Activated naive CD4-positive, alpha-beta T cell treated with anti-CD3 and anti-CD28 coated beads, Interleukin-2, amount 10 ng/mL, durations not matched to agents 7 days and 5 days (primary cell): ENCODE results near the gene SDCCAG8.

ENCODE experiments used
- CTCF ChIA-PET: fragments of 350-600 bp; sonication (Branson Sonifier 250); formaldehyde crosslinking; loops from one replicate; lab custom pipeline; 2021; ENCODE audit warnings: antibody characterized with exemption; lab: Charles Lee
- DNase-seq: peaks from one replicate; pipeline ENCODE4 v3.0.0-alpha.2; 2020
- H3K27ac Mint-ChIP-seq: one replicate; pipeline ENCODE4 v1.8.0; 2021; ENCODE audit warnings: mild to moderate bottlenecking, moderate library complexity, mixed read lengths
- H3K27me3 Mint-ChIP-seq: one replicate; pipeline ENCODE4 v1.8.0; 2021; ENCODE audit warnings: mild to moderate bottlenecking, mixed read lengths
- H3K36me3 Mint-ChIP-seq: one replicate; pipeline ENCODE4 v1.8.0; 2021; ENCODE audit warnings: mixed read lengths
- H3K4me1 Mint-ChIP-seq: one replicate; pipeline ENCODE4 v1.8.0; 2021; ENCODE audit warnings: mixed read lengths
- H3K4me3 Mint-ChIP-seq: one replicate; pipeline ENCODE4 v1.8.0; 2021; ENCODE audit warnings: mild to moderate bottlenecking, moderate library complexity, mixed read lengths
- H3K9me3 Mint-ChIP-seq: one replicate; pipeline ENCODE4 v1.8.0; 2021; ENCODE audit warnings: mixed read lengths

The SDCCAG8 gene

DNA sequence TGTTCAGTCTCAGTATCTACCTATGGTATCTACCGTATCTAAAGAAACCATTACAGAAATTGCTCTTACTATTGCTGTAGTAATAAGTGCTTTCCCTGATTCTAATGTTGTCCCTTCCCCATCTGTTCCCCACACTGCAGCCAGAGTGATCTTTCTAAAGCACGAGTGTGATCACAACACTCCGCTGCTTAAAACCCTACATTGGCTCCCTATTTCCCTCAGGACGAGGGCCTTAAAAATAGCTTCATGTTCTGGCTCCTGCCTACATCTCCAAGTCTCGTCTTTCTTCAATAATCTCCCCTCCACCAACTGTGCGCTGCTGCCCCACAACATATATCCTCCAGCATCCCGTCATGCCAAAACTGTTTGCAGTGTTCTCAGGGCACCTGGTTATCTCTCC lies 150.6 kb downstream of the SDCCAG8 start:
- peaks cover 6% of the 10 kb centered on the region for H3K4me1 Mint-ChIP-seq
- H3K27ac Mint-ChIP-seq, result no peak overlapping the region

DNA sequence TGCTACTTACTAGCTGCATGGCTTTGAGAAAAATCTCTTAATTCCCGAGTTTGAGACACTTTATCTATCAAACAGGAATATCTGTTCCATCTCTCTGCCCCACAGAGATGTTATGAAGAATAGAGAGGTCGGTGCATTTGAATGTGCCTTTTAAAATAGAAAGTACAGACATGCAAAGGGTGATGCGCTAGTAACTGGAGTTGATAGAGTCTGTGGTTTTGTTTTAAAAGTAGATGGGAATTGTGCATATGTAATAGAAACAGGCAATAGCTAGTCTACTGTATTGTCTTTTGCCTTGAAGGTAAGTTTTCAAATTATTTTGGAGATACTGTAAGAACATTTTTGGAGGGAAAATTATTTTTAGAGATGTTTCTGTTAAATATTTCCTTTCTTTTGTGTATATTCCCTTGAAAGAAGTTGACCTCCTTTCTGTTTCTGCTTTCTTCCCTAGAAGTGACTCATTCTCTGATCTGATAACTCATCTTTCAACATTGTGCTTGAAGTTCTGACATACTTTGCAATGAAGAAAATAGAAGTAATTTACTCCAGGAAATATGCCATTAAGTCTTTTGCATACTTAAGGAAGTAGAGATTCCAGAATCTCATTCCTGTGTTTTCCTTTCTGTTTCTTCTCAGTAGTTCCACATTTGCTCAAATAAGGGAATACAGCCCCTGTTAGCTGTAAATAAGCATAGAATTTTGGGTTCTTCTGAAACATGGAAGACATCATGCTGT lies 151.6 kb downstream of the SDCCAG8 start:
- H3K9me3 Mint-ChIP-seq, result no peaks in the 10 kb centered on the region
- CTCF ChIA-PET, result no interaction called here
- no peak for DNase-seq
- H3K4me3 Mint-ChIP-seq, result no peak overlapping the region
- no peaks in the 10 kb centered on the region for H3K27me3 Mint-ChIP-seq
- H3K36me3 Mint-ChIP-seq, result peaks cover 2% of the 10 kb centered on the region
- peaks cover 6% of the 10 kb centered on the region for H3K4me1 Mint-ChIP-seq
- no peak overlapping the region for H3K27ac Mint-ChIP-seq

More for the DNA sequence above, 150.6 kb downstream of the SDCCAG8 start:
- Mint-ChIP-seq H3K27me3 (no peaks in the 10 kb centered on the region), H3K36me3 (peaks cover 3% of the 10 kb centered on the region), H3K4me3 (no peak overlapping the region), H3K9me3 (no peaks in the 10 kb centered on the region)
- CTCF ChIA-PET, result no interaction called here
- DNase-seq, result no peak

DNA sequence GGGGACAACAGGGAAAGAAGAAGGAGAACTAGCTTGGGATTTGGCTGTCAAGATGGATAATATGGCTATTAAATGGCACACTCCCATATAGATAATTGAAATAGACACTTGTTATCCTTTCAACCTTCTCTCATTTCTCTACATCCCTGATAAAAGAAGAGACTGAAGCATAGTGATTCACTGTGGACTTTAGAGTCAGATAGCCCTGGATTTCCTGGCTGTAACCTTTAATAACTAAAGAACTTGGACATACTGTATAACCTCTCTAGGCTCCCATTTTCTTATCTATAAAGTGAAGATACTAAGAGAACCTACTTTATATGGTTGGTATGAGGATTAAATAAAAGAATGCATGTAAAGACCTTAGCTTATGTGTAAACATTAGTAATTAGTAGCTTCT lies 152.6 kb downstream of the SDCCAG8 start:
- H3K4me1 Mint-ChIP-seq, result peaks cover 6% of the 10 kb centered on the region
- CTCF ChIA-PET, result interaction anchor here (0.6 to 1.2 kb wide), 2 partner anchors 62 to 65 kb away, joined by 3 read pairs; no protein-coding TSS in a partner anchor
- H3K27me3 Mint-ChIP-seq, result no peaks in the 10 kb centered on the region
- no peak overlapping the region for H3K4me3 Mint-ChIP-seq
- no peak overlapping the region for H3K27ac Mint-ChIP-seq
- no peaks in the 10 kb centered on the region for H3K36me3 Mint-ChIP-seq
- DNase-seq, result no peak
- no peaks in the 10 kb centered on the region for H3K9me3 Mint-ChIP-seq

- DNase-seq, result no peak
- CTCF ChIA-PET, result interaction anchor here (0.9 to 2.4 kb wide), 5 partner anchors 12 to 72 kb away, joined by 3 to 11 read pairs (median 3); no protein-coding TSS in a partner anchor
- Mint-ChIP-seq H3K4me3 (no peak overlapping the region), H3K9me3 (no peaks in the 10 kb centered on the region), H3K36me3 (peaks cover 2% of the 10 kb centered on the region), H3K4me1 (peaks cover 13% of the 10 kb centered on the region), H3K27me3 (no peaks in the 10 kb centered on the region), H3K27ac (no peak overlapping the region)
Observed at GRCh38 chr1:243409284-243409683, 153.4 kb downstream of the SDCCAG8 start.

GRCh38 chr1:243411472-243411871 lies 155.6 kb downstream of the SDCCAG8 start:
- CTCF ChIA-PET, result interaction anchor here (2.4 kb wide), 1 partner anchor 68 kb away, joined by 11 read pairs; no protein-coding TSS in a partner anchor
- no peak overlapping the region for H3K4me3 Mint-ChIP-seq
- H3K27ac Mint-ChIP-seq, result no peak overlapping the region
- DNase-seq, result no peak
- peaks cover 5% of the 10 kb centered on the region for H3K36me3 Mint-ChIP-seq
- peaks cover 28% of the 10 kb centered on the region for H3K4me1 Mint-ChIP-seq
- no peaks in the 10 kb centered on the region for H3K9me3 Mint-ChIP-seq
- H3K27me3 Mint-ChIP-seq, result no peaks in the 10 kb centered on the region

DNA sequence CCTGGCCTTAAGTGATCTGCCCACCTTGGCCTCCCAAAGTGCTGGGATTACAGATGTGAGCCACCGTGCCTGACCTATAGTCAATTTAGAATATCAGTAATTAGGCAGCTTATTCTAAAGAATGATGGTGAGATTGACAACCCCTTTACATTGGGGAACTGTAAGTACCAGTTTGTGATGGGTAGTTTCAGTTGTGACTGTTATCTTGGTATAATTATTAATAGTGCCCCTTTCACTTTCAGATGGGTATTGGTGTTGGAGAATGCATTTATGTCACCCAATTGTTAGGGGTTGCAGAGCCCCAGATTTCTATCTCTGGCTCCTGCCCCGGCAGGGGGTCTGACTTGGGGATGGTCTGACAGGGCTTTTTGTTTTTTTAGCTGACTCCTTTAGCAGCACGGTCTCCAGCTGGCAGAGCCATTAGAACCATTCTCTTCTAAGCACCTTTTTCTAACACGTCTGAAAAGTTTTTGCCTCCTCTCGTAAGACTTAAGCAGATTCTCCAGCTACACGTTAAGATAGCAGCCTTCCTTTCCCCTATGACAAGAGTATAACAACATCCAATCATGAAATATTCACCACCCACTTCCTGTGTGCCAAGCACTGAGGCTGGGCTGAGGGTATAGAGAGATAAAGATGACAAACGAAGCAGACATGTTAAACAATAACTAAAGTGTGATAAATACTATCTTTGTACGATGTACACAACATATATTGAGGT lies 157.8 kb downstream of the SDCCAG8 start:
- Mint-ChIP-seq H3K4me3 (no peak overlapping the region), H3K27me3 (no peaks in the 10 kb centered on the region), H3K9me3 (no peaks in the 10 kb centered on the region), H3K27ac (peak overlapping the region; percentile 0), H3K4me1 (peaks cover 29% of the 10 kb centered on the region), H3K36me3 (peaks cover 14% of the 10 kb centered on the region)
- CTCF ChIA-PET, result no interaction called here
- no peak for DNase-seq

GRCh38 chr1:243414152-243414494 lies 158.3 kb downstream of the SDCCAG8 start:
- CTCF ChIA-PET, result no interaction called here
- Mint-ChIP-seq H3K4me1 (peaks cover 31% of the 10 kb centered on the region), H3K27me3 (no peaks in the 10 kb centered on the region), H3K27ac (peak overlapping the region; percentile 0), H3K4me3 (no peak overlapping the region), H3K9me3 (no peaks in the 10 kb centered on the region), H3K36me3 (peaks cover 15% of the 10 kb centered on the region)
- no peak for DNase-seq

- DNase-seq, result no peak
- H3K9me3 Mint-ChIP-seq, result no peaks in the 10 kb centered on the region
- H3K4me1 Mint-ChIP-seq, result peaks cover 44% of the 10 kb centered on the region
- H3K36me3 Mint-ChIP-seq, result peaks cover 20% of the 10 kb centered on the region
- H3K4me3 Mint-ChIP-seq, result no peak overlapping the region
- H3K27ac Mint-ChIP-seq, result peak overlapping the region; percentile 77
- CTCF ChIA-PET, result interaction anchor here (1.2 kb wide), 1 partner anchor 72 kb away, joined by 3 read pairs; no protein-coding TSS in a partner anchor
- no peaks in the 10 kb centered on the region for H3K27me3 Mint-ChIP-seq
Observed at GRCh38 chr1:243415663-243416408, 160.0 kb downstream of the SDCCAG8 start.

GRCh38 chr1:243416495-243416894 lies 160.7 kb downstream of the SDCCAG8 start:
- Mint-ChIP-seq H3K27me3 (no peaks in the 10 kb centered on the region), H3K27ac (peak overlapping the region; percentile 77), H3K4me3 (no peak overlapping the region), H3K9me3 (no peaks in the 10 kb centered on the region), H3K36me3 (peaks cover 20% of the 10 kb centered on the region), H3K4me1 (peaks cover 50% of the 10 kb centered on the region)
- CTCF ChIA-PET, result no interaction called here
- DNase-seq, result no peak

DNA sequence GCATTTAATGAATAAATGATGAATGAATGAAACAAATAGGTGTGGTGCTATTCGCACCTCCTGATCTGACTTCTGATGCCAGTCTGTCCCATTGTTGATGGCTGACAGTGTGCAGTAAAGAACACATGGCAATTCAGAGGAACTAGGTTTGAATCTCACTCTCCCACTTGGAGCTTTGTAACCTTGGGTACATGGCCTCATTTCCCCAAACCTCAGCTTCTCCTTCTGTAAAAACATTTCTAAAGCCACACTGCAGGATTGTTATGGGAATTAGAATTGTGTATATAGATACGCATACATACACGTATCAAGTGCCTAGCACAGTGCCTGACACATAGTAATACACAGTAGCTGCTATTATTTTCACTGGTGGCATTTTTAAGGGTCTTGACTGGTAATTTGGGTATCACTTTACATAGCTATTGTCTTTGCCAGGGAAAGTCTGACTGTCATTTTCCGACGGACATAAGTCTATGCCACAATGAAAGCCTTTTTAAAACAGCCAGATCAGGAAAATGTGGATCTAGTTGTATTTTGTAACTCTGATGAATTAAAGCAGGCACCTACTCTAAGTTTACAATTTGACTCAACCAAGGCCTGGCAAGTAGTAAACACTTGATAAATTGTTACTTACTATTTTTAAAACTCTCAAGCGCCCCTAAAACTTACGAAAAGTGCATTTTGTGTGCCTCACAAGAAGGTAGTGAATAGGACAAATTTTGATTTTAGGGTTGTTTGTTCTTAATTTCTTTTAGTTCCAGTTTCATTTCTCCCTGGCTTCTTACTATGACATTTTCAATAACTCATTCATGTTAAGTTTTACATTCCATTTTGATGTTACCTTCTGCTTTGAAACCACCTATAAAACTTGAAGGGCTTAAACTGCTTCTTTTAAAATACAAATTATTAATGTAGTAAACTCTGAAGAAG lies 164.4 kb downstream of the SDCCAG8 start:
- no peaks in the 10 kb centered on the region for H3K27me3 Mint-ChIP-seq
- H3K36me3 Mint-ChIP-seq, result peaks cover 18% of the 10 kb centered on the region
- H3K4me3 Mint-ChIP-seq, result no peak overlapping the region
- no peaks in the 10 kb centered on the region for H3K9me3 Mint-ChIP-seq
- peaks cover 47% of the 10 kb centered on the region for H3K4me1 Mint-ChIP-seq
- CTCF ChIA-PET, result interaction anchor here (1.7 kb wide), 1 partner anchor 10 kb away, joined by 8 read pairs; no protein-coding TSS in a partner anchor
- no peak for DNase-seq
- H3K27ac Mint-ChIP-seq, result peak overlapping the region; percentile 63

DNA sequence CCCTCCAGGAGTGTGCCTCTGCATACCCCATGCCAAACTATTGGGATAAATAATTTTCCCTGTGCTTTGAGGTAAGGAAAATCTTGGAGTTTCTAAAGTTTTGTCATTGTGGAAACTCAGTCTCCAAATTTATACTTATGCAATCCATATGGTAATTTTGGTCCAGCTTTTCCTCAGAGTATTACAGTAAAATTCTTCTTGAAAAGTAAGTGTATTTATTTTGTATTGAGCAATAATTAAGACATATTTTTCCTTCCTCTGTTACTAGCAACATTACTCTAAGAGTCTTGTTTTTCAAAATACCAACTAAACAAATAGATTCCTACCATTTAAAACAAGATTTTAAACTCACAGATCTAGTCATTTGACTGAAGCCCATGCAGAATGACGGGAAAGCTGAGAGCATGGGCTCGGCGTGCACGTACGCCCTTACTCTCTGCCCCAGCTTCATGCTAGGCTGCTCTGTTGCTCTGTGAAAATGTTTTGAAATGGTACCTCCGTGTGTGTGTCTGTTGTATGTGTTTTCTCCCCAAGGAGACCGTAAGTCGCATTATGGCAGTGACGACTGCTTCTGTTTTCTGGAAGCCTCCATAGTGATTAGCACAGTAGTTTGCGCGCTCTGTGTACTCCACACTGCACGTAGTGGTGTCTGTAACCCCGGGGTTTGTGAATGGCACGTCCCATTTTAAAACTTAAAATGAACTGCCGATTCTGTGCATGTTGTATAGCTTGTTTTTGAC lies 165.3 kb downstream of the SDCCAG8 start:
- Mint-ChIP-seq H3K9me3 (no peaks in the 10 kb centered on the region), H3K36me3 (peaks cover 19% of the 10 kb centered on the region), H3K27ac (peak overlapping the region; percentile 63), H3K4me1 (peaks cover 39% of the 10 kb centered on the region), H3K4me3 (peak overlapping the region; percentile 39), H3K27me3 (no peaks in the 10 kb centered on the region)
- CTCF ChIA-PET, result interaction anchor here (0.8 to 1.7 kb wide), 6 partner anchors 11 to 853 kb away, joined by 3 to 8 read pairs (median 3); no protein-coding TSS in a partner anchor
- no peak for DNase-seq

DNA sequence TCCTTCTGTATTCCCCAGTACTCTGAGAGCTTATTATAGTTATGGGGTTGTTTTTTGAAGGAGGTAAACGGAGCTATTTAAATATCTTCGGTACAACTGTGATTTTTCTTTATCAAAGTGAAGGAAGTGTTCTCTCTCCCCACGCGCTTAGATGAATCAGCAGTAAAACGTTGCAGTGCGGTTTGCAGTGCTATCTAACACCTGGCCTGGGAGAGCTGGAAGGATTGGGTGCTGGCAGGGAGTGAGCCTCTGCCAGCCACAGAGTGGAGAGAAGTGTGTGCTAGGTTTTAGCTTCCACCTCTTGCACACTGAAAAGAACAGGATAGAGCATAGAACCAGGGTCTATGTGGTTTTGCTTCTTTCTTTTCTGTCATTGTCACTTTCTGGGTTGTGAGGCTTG lies 165.9 kb downstream of the SDCCAG8 start:
- Mint-ChIP-seq H3K27ac (peak overlapping the region; percentile 62), H3K4me1 (peaks cover 33% of the 10 kb centered on the region), H3K9me3 (no peaks in the 10 kb centered on the region), H3K4me3 (peak overlapping the region; percentile 39), H3K36me3 (peaks cover 18% of the 10 kb centered on the region), H3K27me3 (no peaks in the 10 kb centered on the region)
- CTCF ChIA-PET, result interaction anchor here (0.8 to 1.7 kb wide), 6 partner anchors 12 to 852 kb away, joined by 3 to 8 read pairs (median 3); no protein-coding TSS in a partner anchor
- DNase-seq, result peak; percentile 77
